GM19397 (cell line): ENCODE data around the gene BEST3.
"Not testable (repeated sequence)": the region's sequence is repeated elsewhere in the genome, so short reads cannot be mapped to it uniquely, and the experiment has no call there.

Experiments
- ATAC-seq: cut with Tn5 transposase; IDR thresholded peaks from one replicate; pipeline ENCODE4 v1.9.1; 2021; ENCODE audit warnings: mild to moderate bottlenecking, moderate library complexity; ENCODE audit not compliant: unreplicated experiment

Gene BEST3

GRCh38 chr12:69608114-69608513 lies 91.0 kb downstream of the BEST3 start:
- no peak for ATAC-seq

GRCh38 chr12:69604275-69604674 lies 94.8 kb downstream of the BEST3 start:
- not testable (repeated sequence) for ATAC-seq
